ENCODE data around the gene FLCN.
"Not testable (repeated sequence)": the region's sequence is repeated elsewhere in the genome, so short reads cannot be mapped to it uniquely, and the experiment has no call there.

The FLCN gene, protein sequence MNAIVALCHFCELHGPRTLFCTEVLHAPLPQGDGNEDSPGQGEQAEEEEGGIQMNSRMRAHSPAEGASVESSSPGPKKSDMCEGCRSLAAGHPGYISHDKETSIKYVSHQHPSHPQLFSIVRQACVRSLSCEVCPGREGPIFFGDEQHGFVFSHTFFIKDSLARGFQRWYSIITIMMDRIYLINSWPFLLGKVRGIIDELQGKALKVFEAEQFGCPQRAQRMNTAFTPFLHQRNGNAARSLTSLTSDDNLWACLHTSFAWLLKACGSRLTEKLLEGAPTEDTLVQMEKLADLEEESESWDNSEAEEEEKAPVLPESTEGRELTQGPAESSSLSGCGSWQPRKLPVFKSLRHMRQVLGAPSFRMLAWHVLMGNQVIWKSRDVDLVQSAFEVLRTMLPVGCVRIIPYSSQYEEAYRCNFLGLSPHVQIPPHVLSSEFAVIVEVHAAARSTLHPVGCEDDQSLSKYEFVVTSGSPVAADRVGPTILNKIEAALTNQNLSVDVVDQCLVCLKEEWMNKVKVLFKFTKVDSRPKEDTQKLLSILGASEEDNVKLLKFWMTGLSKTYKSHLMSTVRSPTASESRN

DNA sequence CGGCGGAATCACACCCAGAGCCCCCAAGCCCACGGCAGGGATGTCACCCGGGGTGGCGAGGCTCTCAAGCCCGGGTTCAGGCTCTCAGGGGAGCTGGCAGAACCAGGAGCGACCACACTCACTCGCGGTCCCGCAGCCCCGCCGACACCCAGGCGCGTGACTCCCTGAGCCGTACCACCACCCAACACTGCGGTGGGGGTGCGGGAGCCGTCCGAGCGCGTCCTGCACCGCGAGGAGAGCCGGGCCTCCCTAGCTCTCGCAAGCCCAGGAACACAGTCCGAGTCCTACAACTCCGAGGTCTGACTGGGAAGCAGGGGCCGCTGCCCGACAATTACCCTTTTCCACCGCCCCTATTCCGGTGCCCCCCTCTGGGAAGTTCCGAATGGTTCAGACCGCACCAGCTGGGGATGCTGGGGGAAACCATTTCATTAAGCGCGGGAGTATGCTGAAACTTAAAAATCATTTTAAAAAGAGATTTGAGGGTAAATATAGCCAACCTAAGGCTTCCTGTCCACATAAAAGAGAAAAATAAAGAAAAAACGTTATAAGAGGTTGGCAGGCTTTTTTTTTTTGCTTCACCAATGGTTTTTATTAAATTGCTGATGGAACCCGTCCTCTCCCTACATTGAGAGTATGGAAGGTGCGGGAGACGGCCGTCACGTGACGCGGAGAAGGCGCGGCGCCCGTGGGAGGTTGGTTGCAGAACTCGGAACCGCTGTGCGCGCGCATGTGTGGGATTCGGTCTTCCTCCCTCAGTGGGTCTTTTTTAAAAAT is at the start of gene FLCN:
Gene FLCN (minus strand): TSS at position 143 of the 774 bp plus-strand sequence. CDS start 9,031 bp downstream, outside the sequence.
- peak; percentile 44 for DNase-seq

- no peak for DNase-seq
Observed at GRCh38 chr17:17285951-17286350, 49.0 kb upstream of the FLCN start.

DNA sequence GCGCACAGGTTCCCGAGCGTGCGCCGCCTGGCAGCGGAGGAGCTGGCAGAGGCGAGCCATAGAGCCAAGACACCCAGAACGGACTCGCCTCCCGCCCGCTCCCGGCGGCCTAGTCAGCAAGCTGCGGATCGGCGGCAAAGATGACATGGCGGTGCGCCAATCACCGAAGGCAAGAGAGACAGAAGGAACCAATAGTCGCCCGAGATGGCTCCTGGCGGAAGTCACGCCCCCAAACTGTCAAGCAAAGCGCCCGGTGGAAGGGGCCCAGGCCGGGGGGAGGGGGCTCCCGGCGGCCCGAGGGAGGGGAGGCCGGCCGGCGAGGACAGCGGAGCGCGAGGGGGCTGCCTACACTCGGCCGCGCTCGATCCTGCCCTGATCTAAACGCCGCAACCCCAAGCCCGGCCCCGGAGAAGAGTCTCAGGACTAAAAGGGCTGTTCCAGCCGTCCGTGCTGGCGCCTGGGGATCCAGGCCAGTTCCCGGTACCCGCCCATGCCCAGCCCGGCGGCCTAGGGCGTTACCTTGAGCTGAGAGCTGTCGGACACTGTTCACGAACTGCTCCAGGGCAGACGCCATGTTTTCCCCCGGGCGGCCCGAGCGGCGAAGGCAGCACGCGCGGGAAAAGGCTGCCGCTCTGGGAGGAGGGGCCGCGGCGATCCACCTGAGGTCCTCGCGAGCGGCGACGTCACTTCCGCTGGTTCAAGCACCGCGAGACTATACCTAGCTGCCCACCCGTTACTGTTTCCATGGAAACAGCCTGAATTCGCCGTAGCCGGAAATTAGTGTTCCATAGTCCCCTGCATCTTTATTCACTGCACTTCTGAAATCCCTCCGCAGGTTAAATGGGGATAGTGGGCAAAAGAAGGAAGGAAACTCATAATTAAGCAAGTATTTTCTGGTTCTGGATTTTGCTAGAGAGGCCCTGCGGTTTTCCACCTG is 43.9 kb upstream of the FLCN start, which contains the start of gene COPS3:
Gene COPS3 (minus strand): TSS at position 634 of the 937 bp plus-strand sequence. CDS start 60 bp downstream, at position 574.
- peak; percentile 68 for DNase-seq

DNA sequence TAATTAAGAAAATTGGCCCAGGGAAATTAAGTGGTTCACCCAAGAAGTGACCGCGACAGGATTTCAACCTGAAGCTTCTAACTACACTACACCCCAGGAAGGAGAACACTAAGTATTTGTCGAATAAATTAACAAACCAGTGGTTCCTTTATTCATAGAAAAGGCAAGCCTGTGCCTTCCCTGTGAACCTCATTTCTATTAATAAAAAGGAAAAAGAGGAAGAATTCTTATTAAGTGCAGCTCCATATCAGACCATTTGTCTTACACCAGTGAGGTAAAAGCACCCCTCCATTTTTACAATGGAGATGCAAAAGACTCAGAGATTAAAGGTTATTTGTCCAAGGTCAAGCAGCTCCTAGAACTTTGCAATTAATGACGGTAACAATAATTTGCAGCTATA is 42.3 kb upstream of the FLCN start:
- no peak for DNase-seq

- DNase-seq = not testable (repeated sequence)
Observed at GRCh38 chr17:17277431-17277830, 40.5 kb upstream of the FLCN start.

GRCh38 chr17:17275971-17276370 is 39.0 kb upstream of the FLCN start:
- DNase-seq = no peak

GRCh38 chr17:17269926-17270773 is 33.2 kb upstream of the FLCN start:
- DNase-seq = no peak

- DNase-seq = no peak
Observed at GRCh38 chr17:17264430-17264829, 27.5 kb upstream of the FLCN start.

DNA sequence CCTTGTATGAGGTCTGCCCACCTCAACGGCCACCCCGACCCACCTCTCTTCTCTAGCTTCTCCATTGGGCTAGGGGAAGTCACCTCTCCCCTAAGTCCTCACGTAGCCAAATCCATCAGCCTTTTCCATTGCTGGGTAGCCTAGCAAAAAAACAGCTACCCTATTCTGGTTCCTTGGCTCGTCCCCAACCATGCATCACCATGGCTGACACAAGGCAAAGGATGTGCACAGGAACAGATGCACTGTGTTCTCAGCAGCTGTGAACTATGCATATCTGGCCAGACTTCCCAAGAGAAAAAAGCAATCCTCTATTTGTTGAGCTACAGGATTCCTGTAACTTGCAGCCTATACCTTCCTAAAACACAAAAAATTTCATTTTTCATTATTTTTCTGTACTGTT is 22.0 kb upstream of the FLCN start:
- no peak for DNase-seq

- no peak for DNase-seq
Observed at GRCh38 chr17:17258011-17258410, 21.0 kb upstream of the FLCN start.

DNA sequence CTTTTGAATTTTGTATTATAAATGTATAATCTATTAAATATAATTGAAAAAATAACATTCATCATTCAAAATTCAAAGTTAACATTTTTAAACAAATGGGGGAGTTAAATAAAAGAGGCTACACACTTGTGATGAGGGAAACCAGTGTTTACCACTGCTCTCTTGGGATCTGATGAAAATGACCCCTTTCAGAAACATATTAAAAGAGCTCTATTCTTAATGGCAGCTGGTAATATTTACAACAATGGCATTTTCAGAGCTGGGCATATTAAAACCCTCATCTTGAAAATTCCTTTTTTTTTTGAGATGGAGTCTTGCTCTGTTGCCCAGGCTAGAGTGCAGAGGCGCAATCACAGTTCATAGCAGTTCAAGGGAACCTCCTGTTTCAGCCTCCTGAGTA is 19.3 kb upstream of the FLCN start:
- DNase-seq = no peak

GRCh38 chr17:17255689-17256088 is 18.7 kb upstream of the FLCN start:
- not testable (repeated sequence) for DNase-seq

- no peak for DNase-seq
Observed at GRCh38 chr17:17254036-17254435, 17.1 kb upstream of the FLCN start.

GRCh38 chr17:17253406-17253805 is 16.4 kb upstream of the FLCN start:
- no peak for DNase-seq

DNA sequence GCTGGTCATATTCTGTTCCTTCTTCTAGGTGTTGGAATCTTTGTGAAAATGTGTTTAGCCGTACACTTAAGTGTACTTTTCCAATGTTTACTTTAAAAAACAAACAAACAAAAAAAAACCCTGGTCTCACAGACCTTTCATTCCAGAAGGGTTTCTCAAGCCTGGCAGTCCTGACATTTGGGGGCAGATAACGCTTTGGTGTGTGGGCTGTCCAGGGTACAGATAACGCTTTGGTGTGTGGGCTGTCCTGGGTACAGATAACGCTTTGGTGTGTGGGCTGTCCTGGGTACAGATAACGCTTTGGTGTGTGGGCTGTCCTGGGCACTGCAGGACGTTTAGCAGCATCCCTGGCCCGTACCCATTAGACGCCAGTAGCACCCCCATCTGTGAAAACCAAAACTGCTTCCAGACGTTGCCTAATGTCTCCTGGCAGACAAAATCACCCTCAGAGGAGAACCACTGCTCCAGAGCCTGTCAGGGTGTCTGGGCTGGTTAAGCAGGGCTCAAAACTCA is 15.2 kb upstream of the FLCN start:
- no peak for DNase-seq

DNA sequence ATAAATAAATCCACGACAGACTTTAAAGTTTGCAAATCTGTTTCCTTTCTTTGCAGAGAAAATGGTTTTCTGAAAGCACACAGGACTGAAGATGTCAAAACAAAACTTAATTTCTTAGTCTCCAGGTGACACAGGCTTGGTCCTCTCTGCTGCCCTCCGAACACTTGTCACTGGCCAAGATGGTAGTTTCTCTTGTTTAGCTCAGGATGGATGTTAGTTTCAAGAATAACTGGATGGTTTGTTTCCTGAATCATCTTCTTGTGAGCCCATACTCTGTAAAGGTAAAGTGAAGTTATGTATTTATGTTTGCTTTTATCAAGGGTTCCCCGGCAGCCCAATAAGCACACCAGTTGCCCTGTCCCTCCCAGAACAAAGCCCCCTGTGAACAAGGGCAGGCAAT is 9.9 kb upstream of the FLCN start:
- DNase-seq = no peak

- DNase-seq = no peak
Observed at GRCh38 chr17:17243163-17243562, 6.2 kb upstream of the FLCN start.

DNA sequence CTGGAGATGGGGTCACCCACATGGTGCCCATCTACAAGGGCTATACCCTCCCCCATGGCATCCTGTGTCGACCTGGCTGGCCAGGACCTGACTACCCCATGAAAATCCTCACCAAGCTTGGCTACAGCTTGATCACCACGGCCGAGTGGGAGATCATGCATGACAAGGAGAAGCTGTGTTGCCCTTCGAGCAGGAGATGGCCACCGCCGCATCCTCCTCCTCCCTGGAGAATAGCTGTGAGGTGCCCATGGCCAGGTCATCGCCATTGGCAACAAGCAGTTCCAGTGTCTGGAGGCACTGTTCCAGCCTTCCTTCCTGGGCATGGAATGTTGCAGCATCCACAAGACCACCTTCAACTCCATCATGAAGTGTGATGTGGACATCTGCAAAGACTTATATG is 5.3 kb upstream of the FLCN start:
- DNase-seq = no peak

- DNase-seq = no peak
Observed at GRCh38 chr17:17241656-17242055, 4.7 kb upstream of the FLCN start.

DNA sequence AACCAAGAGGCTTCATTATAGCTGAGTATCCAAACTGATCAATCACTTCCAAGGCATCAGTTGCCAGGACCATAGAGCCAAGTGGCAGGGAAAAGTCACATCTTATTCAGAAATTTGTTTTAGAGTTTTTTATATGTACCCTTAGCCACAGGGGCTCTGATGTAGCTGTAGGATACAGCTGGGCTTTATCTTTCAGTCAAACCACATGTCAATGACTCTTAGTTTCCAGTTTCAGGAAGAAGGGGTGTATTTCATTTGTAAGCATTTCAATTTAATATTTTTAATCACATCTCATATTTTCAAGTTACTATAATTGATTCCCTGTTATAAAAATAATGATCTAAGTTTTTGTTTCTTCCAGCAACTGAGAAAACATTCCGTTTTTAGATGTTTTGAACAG is 2.9 kb upstream of the FLCN start:
- no peak for DNase-seq

DNA sequence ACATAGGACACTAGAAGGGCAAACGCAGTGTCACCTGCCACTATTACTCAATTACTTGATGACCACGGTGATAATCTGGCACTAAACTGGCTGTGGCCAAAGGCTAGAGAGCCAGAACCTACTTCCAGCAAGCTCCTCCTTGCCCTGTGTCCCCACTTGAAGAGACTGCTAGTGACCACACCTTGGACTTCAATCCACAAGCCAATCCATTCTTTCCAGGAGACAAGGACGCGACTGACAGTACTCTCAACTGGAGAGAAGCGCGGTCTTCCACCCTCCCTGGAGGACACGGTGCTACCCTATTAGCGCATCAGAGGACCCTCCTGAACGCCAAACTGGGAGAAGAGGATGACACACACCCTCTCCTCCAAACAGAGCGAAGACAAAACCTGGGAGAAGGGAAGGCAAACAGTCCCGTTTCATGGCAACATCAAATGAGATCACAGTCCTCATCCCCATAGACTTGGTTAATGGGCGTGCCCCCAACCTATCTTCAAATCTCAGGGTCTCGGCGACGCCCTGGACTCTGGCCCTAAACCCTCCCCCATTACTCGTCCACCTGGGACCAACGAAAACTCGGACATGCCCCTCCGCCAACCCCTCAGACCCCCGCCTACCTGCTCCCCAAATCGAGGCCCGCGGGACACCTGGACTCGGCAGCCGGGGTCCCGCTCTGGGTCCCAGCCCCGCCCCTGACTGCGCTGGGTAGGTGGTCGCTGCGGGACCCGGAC is 508 bp downstream of the FLCN start:
- DNase-seq = no peak

All from NCI-H524 treated with DMSO at 0.1 percent for 48 hours (cell line).